Stimulated activated naive B cell treated with anti-CD40 and anti-IgM and Interleukin-4, amounts not matched to agents 10 μg/mL and 1 μg/mL and 100 μg/mL, for 72 hours (primary cell): ENCODE measurements around the gene USP31.

Experiments
- ATAC-seq, 2 donors: fragments of 150-1000 bp; cut with Tn5 transposase; replicated peaks; 2 replicates each; pipeline ENCODE4 v1.10.0; 2021; ENCODE audit warnings: moderate library complexity in 1 of 2
- DNase-seq: peaks from one replicate; pipeline ENCODE4 v3.0.0; 2021
- H3K27ac Mint-ChIP-seq: one replicate; pipeline ENCODE4 v1.8.0; 2022; ENCODE audit warnings: mild to moderate bottlenecking, mixed read lengths
- H3K27me3 Mint-ChIP-seq, 2 donors: one replicate each; pipeline ENCODE4 v1.8.0; 2022; ENCODE audit warnings: mixed read lengths in 2 of 2
- H3K36me3 Mint-ChIP-seq, 2 donors: one replicate each; pipeline ENCODE4 v1.8.0; 2022; ENCODE audit warnings: mixed read lengths in 2 of 2, mild to moderate bottlenecking in 1 of 2
- H3K4me1 Mint-ChIP-seq, 2 donors: one replicate each; pipeline ENCODE4 v1.8.0; 2022; ENCODE audit warnings: mixed read lengths in 2 of 2, mild to moderate bottlenecking in 1 of 2
- H3K4me3 Mint-ChIP-seq, 2 donors: one replicate each; pipeline ENCODE4 v1.8.0; 2022; ENCODE audit warnings: mild to moderate bottlenecking in 2 of 2, mixed read lengths in 2 of 2, moderate library complexity in 1 of 2
- H3K9me3 Mint-ChIP-seq, 2 donors: one replicate each; pipeline ENCODE4 v1.8.0; 2022; ENCODE audit warnings: mixed read lengths in 2 of 2, mild to moderate bottlenecking in 1 of 2

Gene USP31

DNA sequence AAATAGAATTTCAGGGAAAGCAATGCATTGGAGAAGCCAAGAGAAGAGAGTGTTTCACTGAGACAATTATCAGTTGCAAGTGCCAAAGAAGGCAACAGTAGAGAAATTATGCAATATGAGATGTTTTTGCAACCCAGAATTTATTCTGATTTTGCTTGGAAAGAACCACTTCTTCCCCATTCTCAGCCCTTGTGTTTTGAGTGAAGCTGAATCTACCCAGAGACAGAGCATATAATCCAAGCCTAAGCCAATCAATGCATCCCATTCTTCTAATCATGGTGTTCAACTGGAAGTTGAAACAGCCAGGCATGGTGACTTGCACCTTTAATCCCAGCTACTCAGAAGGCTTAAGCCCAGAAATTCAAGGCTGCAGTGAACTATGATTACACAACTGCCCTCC, 26.4 kb upstream of the USP31 start:
- Mint-ChIP-seq H3K4me1 (no peaks in the 10 kb centered on the region), H3K9me3 (no peaks in the 10 kb centered on the region), H3K27me3 (peaks cover 56 to 60% of the 10 kb centered on the region in 2 donors), H3K27ac (no peak overlapping the region), H3K36me3 (no peaks in the 10 kb centered on the region), H3K4me3 (no peak overlapping the region)
- ATAC-seq (no peak), DNase-seq (no peak)

DNA sequence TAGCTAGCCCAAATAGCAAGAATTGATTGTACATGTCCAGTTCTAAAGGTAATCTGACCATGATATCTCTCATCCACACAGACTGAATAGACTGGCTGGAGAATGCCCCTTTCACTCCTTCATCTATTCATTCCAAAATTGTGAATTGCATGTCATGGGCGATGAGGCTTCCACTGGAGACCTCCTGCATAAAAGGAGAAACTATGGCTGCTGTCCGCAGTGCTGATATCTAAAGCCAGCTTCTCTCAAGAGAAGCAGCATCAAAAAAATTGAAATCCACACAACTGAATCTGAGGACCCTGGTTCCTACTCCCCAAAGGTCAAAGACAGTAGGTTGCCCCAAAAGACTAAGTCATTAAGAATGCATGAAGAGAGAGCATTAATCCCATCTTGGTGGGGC, 25.4 kb upstream of the USP31 start:
- Mint-ChIP-seq H3K27ac (no peak overlapping the region), H3K36me3 (no peaks in the 10 kb centered on the region), H3K4me1 (no peaks in the 10 kb centered on the region), H3K27me3 (peaks cover 58 to 61% of the 10 kb centered on the region in 2 donors), H3K4me3 (no peak overlapping the region), H3K9me3 (no peaks in the 10 kb centered on the region)
- no peak for DNase-seq
- no peak for ATAC-seq

DNA sequence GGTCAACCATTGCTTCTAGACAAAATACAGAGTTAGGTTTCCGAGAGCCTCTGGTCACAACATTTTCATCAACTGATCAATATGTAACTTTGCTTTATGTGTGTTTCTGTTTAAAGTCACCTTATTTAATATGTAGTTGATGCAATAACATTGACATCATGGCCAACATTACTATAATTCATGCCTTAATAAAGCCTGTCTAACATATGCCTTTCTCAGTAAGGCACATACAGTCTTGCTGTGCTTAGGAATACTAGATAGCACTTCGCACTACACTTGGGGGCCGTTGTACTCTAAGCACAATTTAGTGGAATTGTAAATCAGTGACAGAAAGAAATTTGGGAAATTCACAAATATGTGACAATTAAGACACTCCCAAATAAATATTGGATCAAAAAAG, 23.7 kb upstream of the USP31 start:
- ATAC-seq = no peak

DNA sequence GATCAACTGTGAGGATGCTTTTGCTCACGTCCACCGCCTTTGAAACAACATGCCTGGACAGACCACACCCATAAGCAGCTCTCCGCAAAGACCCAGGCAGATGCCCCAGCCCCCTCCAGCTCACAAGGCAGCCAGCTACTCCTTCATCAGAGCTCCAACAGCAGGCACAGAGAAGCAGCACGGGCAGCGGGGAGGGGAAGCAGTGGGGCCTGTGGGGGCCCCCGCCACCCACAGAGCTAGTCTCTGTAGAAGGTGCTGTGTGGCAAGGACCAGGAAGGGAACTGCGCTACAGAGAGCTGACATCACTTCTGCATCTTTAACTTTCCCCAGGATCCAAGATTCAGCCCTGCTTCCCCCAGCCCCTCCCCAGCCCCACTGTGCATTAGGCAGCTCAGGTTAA, 23.3 kb upstream of the USP31 start:
- DNase-seq = no peak
- ATAC-seq = no peak
- Mint-ChIP-seq H3K4me3 (no peak overlapping the region), H3K27me3 (peaks cover 44 to 52% of the 10 kb centered on the region in 2 donors), H3K27ac (no peak overlapping the region), H3K36me3 (no peaks in the 10 kb centered on the region), H3K9me3 (no peaks in the 10 kb centered on the region), H3K4me1 (no peaks in the 10 kb centered on the region)

More for the DNA sequence above, 23.7 kb upstream of the USP31 start:
- Mint-ChIP-seq H3K4me3 (no peak overlapping the region), H3K9me3 (no peaks in the 10 kb centered on the region), H3K36me3 (no peaks in the 10 kb centered on the region), H3K27ac (no peak overlapping the region), H3K27me3 (peaks cover 49 to 53% of the 10 kb centered on the region in 2 donors), H3K4me1 (no peaks in the 10 kb centered on the region)
- no peak for DNase-seq

DNA sequence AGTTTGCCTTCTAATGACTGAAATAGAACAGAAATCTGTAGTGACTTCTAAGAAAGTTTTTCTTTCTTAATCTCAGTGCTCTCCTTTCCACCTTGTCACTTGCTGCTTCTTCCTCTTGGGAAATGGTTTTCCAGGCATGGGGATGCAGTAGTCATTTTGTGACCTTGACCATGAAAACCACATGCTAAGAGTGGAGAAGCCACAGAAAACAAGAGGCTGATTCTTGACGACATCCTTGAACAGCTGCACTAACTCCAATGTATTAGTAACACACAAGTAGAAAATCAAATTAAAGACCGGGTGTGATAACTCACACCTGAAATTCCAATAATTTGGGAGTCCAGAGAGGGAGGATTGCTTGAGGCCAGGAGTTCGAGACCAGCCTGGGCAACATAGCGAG, 15.5 kb upstream of the USP31 start:
- Mint-ChIP-seq H3K9me3 (no peaks in the 10 kb centered on the region), H3K4me1 (no peaks in the 10 kb centered on the region), H3K4me3 (no peak overlapping the region), H3K36me3 (no peaks in the 10 kb centered on the region), H3K27ac (no peak overlapping the region), H3K27me3 (peaks cover 33 to 48% of the 10 kb centered on the region in 2 donors)
- DNase-seq (no peak), ATAC-seq (no peak)

DNA sequence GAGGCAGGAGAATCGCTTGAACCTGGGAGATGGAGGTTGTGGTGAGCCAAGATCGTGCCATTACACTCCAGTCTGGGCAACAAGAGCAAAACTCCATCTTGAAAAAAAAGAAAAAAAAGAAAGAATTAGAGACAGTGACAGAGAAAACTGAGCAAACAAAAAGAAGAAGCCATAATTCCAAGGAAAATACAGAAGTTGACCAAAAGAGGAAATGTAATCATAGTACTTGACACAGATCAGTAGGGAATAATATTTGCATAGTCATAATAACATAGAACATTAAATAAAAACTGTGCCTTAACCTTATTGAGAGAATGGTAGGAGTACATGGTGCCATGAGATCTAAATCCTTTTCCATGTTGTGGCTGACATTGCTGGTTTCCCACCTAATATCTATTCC, 14.7 kb upstream of the USP31 start:
- Mint-ChIP-seq H3K27ac (no peak overlapping the region), H3K27me3 (peaks cover 39 to 42% of the 10 kb centered on the region in 2 donors), H3K9me3 (no peaks in the 10 kb centered on the region), H3K4me3 (no peak overlapping the region), H3K4me1 (no peaks in the 10 kb centered on the region), H3K36me3 (no peaks in the 10 kb centered on the region)
- DNase-seq (no peak), ATAC-seq (no peak)

DNA sequence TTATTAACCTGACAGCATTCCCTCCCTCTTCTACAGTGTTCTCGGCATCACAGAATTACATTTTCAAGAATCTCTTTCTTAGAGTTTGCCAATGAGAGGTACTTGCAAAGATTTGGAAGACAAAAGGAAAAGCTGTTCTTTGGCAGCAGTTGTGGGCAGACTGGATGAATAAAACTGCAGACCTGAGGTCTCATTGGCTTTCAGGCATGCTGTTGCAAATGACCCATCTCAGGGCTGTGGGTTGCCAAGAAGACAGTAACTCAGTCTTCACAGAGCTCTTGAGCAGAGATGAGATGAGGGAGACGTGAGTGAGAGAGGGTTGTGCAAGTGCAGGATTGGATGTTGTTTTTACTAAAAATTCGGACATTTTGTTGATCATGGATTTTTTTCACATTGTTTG, 11.3 kb upstream of the USP31 start:
- Mint-ChIP-seq H3K9me3 (peaks cover 0 to 1% of the 10 kb centered on the region in 2 donors), H3K27ac (no peak overlapping the region), H3K4me1 (peaks cover 4 to 13% of the 10 kb centered on the region in 2 donors), H3K4me3 (no peak overlapping the region), H3K27me3 (peaks cover 41 to 49% of the 10 kb centered on the region in 2 donors), H3K36me3 (no peaks in the 10 kb centered on the region)
- DNase-seq = no peak
- no peak for ATAC-seq

DNA sequence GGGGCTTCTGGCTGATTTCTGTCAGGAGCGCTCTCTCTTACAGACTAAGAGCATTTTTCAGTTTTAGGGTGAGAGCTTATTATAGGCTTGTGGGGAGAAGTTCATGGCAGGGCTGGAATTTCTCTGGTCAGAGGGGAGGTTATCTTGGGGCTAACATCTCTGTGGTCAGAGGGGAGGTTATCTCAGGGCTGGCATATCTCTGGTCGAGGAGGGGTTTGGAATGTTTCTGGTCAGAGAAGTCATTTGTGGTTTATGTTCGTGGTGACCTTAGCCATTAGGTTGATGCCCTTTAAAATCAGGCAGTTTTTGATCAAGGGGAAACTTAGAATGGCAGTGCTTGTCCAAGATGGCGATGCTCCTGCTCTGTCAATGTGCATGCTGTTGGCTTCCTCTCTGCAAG, 10.8 kb upstream of the USP31 start:
- peaks cover 0 to 1% of the 10 kb centered on the region in 2 donors for H3K9me3 Mint-ChIP-seq
- ATAC-seq (no peak), DNase-seq (no peak)
- H3K4me1 Mint-ChIP-seq = peaks cover 4 to 13% of the 10 kb centered on the region in 2 donors
- no peak overlapping the region for H3K27ac Mint-ChIP-seq
- no peaks in the 10 kb centered on the region for H3K36me3 Mint-ChIP-seq
- no peak overlapping the region for H3K4me3 Mint-ChIP-seq
- peaks cover 43 to 51% of the 10 kb centered on the region in 2 donors for H3K27me3 Mint-ChIP-seq

DNA sequence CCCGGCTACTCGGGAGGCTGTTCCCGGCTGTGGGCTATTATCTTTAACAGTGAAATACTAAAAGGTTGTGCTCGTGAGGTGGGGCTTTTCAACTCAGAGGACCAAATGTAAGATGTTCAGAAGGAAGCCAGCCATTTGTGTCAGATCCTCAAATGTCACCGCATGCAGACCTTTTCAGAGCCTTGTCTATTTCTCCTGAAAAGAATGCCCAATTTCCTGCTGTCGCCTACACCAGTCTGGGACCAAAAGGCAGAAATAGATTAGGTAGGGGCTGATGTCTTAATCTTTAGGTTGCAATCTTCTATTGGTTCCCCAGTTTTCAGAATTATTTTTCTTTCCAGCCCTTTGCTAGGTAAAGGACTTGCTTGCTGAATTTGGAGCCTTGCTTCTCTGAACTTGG, 8.9 kb upstream of the USP31 start:
- ATAC-seq (no peak), DNase-seq (no peak)
- Mint-ChIP-seq H3K9me3 (peaks cover 0 to 1% of the 10 kb centered on the region in 2 donors), H3K27ac (no peak overlapping the region), H3K4me1 (peaks cover 4 to 13% of the 10 kb centered on the region in 2 donors), H3K27me3 (peaks cover 30 to 39% of the 10 kb centered on the region in 2 donors), H3K4me3 (no peak overlapping the region), H3K36me3 (no peaks in the 10 kb centered on the region)

DNA sequence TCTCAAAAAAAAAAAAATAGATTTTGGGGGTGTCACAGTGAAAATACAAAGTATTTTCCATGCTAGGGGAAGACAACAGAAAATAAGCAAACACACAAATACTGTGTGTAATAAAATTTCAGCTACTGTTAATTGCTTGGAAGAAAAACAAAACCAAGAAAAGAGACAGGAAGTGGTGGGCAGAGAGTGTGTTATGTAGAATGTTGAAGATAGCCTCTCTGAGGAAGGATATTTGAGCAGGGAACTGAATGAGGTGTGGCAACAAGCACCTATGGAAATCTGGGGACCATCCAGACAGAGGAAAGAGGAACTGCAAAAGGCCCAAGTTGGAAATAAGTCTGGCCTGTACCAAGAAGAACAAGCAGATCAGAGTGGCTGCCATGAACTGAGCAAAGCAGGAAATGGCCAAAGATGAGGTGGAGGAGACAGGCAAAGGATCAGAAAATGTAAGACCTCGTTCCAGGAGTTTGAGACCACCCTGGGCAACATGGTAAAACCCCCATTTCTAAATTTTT, 7.8 kb upstream of the USP31 start:
- Mint-ChIP-seq H3K27ac (no peak overlapping the region), H3K27me3 (peaks cover 31 to 39% of the 10 kb centered on the region in 2 donors), H3K4me3 (no peak overlapping the region), H3K36me3 (no peaks in the 10 kb centered on the region), H3K4me1 (peaks cover 4 to 13% of the 10 kb centered on the region in 2 donors), H3K9me3 (peaks cover 0 to 1% of the 10 kb centered on the region in 2 donors)
- DNase-seq (no peak), ATAC-seq (peak; percentile 10 to 21)

DNA sequence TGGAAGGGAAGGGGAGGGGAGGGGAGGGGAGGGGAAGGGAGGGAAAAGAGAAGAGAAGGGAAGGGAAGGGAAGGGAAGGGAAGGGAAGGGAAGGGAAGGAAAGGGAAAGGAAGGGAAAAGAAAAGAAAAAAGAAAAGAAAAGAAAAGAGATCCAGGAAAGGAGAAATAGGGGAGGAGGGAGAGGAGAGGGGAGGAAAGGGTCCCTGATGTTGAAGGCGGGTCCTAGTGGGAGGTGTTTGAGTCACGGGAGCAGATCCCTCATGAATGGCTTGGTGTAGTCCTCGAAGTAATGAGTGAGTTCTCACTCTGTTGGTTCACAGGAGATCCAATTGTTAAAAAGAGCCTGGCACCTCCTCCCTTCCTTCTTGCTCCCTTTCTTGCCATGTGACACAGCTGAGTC, 6.9 kb upstream of the USP31 start:
- H3K9me3 Mint-ChIP-seq = peaks cover 0 to 1% of the 10 kb centered on the region in 2 donors
- DNase-seq (no peak), ATAC-seq (no peak)
- peaks cover 36 to 39% of the 10 kb centered on the region in 2 donors for H3K27me3 Mint-ChIP-seq
- no peaks in the 10 kb centered on the region for H3K36me3 Mint-ChIP-seq
- H3K27ac Mint-ChIP-seq = no peak overlapping the region
- H3K4me3 Mint-ChIP-seq = no peak overlapping the region
- H3K4me1 Mint-ChIP-seq = peaks cover 4 to 13% of the 10 kb centered on the region in 2 donors

DNA sequence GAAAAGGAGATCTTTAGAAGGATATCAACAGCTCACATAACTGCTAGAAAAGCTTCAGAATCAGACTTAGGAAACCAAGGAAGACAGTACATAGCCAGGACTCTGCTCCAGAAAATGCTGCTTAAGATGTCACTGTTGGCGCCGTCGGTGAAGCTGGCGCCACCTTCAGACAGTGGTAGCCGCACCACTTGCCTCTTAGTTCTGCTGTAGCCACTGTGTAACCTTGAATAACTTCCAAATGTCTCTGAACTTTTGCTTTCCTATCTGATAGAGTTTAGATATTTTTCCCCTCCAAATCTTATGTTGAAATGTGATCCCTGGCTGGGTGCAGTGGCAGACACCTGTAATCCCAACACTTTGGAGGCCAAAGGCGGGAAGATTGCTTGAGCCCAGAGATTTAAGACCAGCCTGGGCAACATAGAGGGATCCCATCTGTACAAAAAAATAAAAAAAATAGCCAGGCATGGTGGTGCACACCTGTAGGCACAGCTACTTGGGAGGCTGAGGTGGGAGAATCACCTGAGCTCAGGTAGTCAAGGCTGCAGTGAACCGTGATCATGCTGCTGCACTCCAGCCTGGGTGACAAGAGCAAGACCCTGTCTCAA, 6.3 kb upstream of the USP31 start:
- no peaks in the 10 kb centered on the region for H3K36me3 Mint-ChIP-seq
- ATAC-seq = peak in 1 of 2 donors; percentile 38
- H3K4me1 Mint-ChIP-seq = peaks cover 4 to 13% of the 10 kb centered on the region in 2 donors
- DNase-seq = no peak
- peaks cover 33 to 37% of the 10 kb centered on the region in 2 donors for H3K27me3 Mint-ChIP-seq
- peaks cover 0 to 1% of the 10 kb centered on the region in 2 donors for H3K9me3 Mint-ChIP-seq
- H3K4me3 Mint-ChIP-seq = no peak overlapping the region
- H3K27ac Mint-ChIP-seq = no peak overlapping the region

DNA sequence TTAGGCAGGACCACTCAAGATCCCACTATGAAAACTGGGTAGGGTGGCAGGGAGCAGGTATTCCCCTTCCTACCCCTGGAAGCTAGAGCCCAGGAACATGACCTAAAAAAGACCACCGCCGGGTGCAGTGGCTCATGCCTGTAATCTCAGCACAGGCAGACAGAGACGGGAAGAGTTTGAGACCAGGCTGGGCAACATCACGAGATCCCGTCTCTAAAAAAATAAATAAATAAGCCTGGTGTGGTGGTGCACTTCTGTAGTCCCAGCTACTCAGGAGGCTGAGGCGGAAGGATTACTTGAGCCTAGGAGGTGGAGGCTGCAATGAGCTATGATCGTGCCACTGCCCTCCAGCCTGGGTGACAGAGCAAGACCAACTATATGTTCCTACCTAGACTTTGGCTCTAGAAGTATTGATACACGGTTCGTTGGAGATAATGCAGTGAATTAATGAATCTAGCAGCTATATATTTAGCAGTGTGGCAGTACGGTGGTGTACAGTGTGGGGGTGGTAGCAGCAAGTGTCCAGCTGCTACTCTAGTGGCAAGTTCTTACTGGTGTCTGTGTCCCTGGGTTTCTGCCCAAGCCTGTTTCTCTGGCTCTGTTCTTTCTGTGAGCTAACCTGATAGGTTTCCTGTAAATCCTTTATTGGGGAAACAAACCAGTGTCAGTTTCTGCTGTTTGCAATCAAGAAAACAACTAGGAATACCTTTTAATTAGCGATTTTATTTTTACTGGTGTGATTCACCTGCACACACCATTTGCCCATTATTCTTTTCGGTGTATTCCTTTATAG, 3.3 kb upstream of the USP31 start:
- no peak for ATAC-seq
- Mint-ChIP-seq H3K4me1 (peaks cover 13 to 25% of the 10 kb centered on the region in 2 donors), H3K36me3 (no peaks in the 10 kb centered on the region), H3K4me3 (no peak overlapping the region), H3K27me3 (peaks cover 21 to 25% of the 10 kb centered on the region in 2 donors), H3K9me3 (peaks cover 0 to 1% of the 10 kb centered on the region in 2 donors), H3K27ac (no peak overlapping the region)
- no peak for DNase-seq

DNA sequence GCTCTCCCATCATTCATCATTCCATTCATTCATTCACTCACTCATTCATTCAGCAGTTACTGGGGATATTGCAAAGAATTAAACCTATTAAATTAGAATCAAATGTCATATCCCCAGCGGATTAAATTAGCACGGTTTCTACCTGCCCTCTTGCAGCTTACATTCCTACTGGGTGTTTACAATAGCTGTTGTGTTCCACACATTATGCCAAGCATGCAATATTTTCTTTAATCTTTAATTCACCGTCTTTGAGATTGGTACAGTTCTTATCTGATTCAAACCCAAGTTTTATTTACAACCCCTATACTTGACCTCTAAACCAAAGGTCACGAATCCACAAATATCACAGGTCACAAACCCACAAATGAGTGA, 727 bp upstream of the USP31 start:
- no peaks in the 10 kb centered on the region for H3K9me3 Mint-ChIP-seq
- peaks cover 0 to 3% of the 10 kb centered on the region in 2 donors for H3K36me3 Mint-ChIP-seq
- peak overlapping the region; percentile 90 to 91 for H3K4me3 Mint-ChIP-seq
- H3K27me3 Mint-ChIP-seq = peaks cover 5 to 10% of the 10 kb centered on the region in 2 donors
- H3K4me1 Mint-ChIP-seq = peaks cover 11 to 18% of the 10 kb centered on the region in 2 donors
- ATAC-seq (no peak), DNase-seq (no peak)
- H3K27ac Mint-ChIP-seq = peak overlapping the region; percentile 87
